OCI-LY7 (cell line): ENCODE results near the gene KCNMA1. TPM values are rescaled to one million over a fixed set of nuclear protein-coding genes. Genes with fewer than 3 reads are reported as not detected.

Source experiments
- BruUV-seq: library from RNA; stranded (reverse); fragments of 400-500 nt; replicated peaks from 2 replicates; lab custom pipeline; 2021; lab: Mats Ljungman, UMichigan
- CTCF ChIA-PET: fragments of 300-600 bp; sonication (Branson Sonifier 250); formaldehyde crosslinking; loops from one replicate; lab custom pipeline; 2022; ENCODE audit warnings: antibody characterized with exemption; ENCODE audit not compliant: unreplicated experiment; lab: Charles Lee
- POLR2A ChIA-PET: fragments of 300-600 bp; sonication (Branson Sonifier 250); formaldehyde crosslinking; loops from one replicate; lab custom pipeline; 2022; ENCODE audit warnings: antibody characterized with exemption; lab: Charles Lee
- DNase-seq: peaks from one replicate; pipeline ENCODE4 v3.0.0-alpha.2; 2015; ENCODE audit warnings: low spot score
- H2AFZ ChIP-seq: fragments of 200-600 bp; sonication (generic), shearing (Covaris generic); 2 replicates; pipeline ENCODE4 v1.6.1; 2014; ENCODE audit warnings: mild to moderate bottlenecking, antibody characterized with exemption, low read length, moderate library complexity
- H3K27ac ChIP-seq: fragments of 200-600 bp; sonication (generic); 2 replicates; pipeline ENCODE4 v1.5.1; 2014; ENCODE audit warnings: mixed run types, low read depth, mild to moderate bottlenecking, moderate library complexity, low read length, inconsistent platforms; ENCODE audit not compliant: poor library complexity, severe bottlenecking
- H3K36me3 ChIP-seq: fragments of 200-600 bp; sonication (generic); 2 replicates; pipeline ENCODE4 v1.6.1; 2014; ENCODE audit warnings: mild to moderate bottlenecking, antibody characterized with exemption, low read length, moderate library complexity, mixed read lengths; ENCODE audit not compliant: insufficient read depth
- H3K4me1 ChIP-seq: fragments of 200-600 bp; sonication (generic); 2 replicates; pipeline ENCODE4 v1.5.1; 2014; ENCODE audit warnings: mild to moderate bottlenecking, low read length; ENCODE audit not compliant: insufficient read depth, poor library complexity, severe bottlenecking
- H3K4me2 ChIP-seq: fragments of 200-600 bp; sonication (generic); 2 replicates; pipeline ENCODE4 v1.6.1; 2014; ENCODE audit warnings: mild to moderate bottlenecking, low read length
- H3K4me3 ChIP-seq: fragments of 200-600 bp; sonication (generic); 2 replicates; pipeline ENCODE4 v1.5.1; 2014; ENCODE audit warnings: mild to moderate bottlenecking, low read depth, low read length; ENCODE audit not compliant: poor library complexity, severe bottlenecking
- H3K79me2 ChIP-seq: fragments of 200-600 bp; sonication (generic); 2 replicates; pipeline ENCODE4 v1.6.1; 2016; ENCODE audit warnings: low read depth, mild to moderate bottlenecking, low read length, moderate library complexity, mixed read lengths; ENCODE audit not compliant: insufficient read depth
- H3K9me2 ChIP-seq: fragments of 200-600 bp; sonication (generic); 2 replicates; pipeline ENCODE4 v1.6.1; 2016; ENCODE audit warnings: mild to moderate bottlenecking, low read length, mixed read lengths; ENCODE audit not compliant: insufficient read depth
- H3K9me3 ChIP-seq: fragments of 200-600 bp; sonication (generic); 2 replicates; pipeline ENCODE4 v1.6.1; 2014; ENCODE audit warnings: mild to moderate bottlenecking, mixed run types, low read length, mixed read lengths
- H4K20me1 ChIP-seq: fragments of 200-600 bp; sonication (generic); 2 replicates; pipeline ENCODE4 v1.6.1; 2014; ENCODE audit warnings: mild to moderate bottlenecking, antibody characterized with exemption, low read length, moderate library complexity, mixed read lengths; ENCODE audit not compliant: insufficient read depth
- EZH2phosphoT487 ChIP-seq: fragments of 200-600 bp; sonication (generic); IDR thresholded peaks from 2 replicates; pipeline ENCODE4 v1.6.1; 2018; ENCODE audit warnings: low read depth, borderline replicate concordance, mild to moderate bottlenecking, mixed run types, antibody characterized with exemption, low read length, moderate library complexity, mixed read lengths
- intact Hi-C: fragments of 100-400 bp; cut with micrococcal nuclease; formaldehyde crosslinking; loops from one replicate; pipeline ENCODE4 v1.10.0; 2022; ENCODE audit not compliant: unreplicated experiment
- total RNA-seq, 2 experiments: library from RNA; depleted of rRNA in 1 of 2; stranded (reverse); fragments of >200 nt in 1 of 2; shearing (Covaris generic) in 1 of 2; gene quantifications; 2 replicates each; pipeline ENCODE4 v1.2.3, GENCODE V29; 2014 to 2022
- TF ChIP-seq, protein P1 (sequence below): fragments of 200-600 bp; sonication (generic); conservative IDR thresholded peaks from 2 replicates; pipeline ENCODE4 v1.5.1; 2014; ENCODE audit warnings: mild to moderate bottlenecking, antibody characterized with exemption, low read length, moderate library complexity, mixed read lengths

KCNMA1 gene
- total RNA-seq, 2 experiments from 2014 or later = not detected

DNA sequence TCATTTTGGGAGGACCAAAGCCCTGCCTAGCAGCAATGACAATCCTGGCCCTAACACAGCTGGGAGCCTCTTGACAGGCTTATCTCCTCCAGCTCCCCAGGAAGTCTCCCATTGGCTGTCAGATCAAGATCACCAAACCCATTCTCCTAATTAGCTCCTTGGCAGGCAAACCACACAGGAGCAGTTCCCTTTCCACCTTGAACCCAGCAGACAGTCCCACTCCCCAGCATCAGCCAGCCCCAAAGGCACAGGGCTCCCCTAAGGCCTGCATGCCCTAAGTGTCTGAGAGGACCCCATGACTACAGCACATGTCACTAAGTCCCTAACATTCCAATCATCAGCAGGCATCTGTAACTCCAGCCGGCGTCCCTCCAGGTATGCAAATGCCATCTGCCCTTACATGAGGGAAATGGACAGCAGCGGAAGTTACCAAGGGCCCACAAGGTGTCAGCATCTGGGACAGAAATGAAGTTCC is 348.5 kb downstream of the KCNMA1 start:
- BruUV-seq = no TSS peak
- intact Hi-C loops = no loop called here
- Histone ChIP-seq H3K27ac (no peak overlapping the region), H3K9me2 (no peaks in the 10 kb centered on the region), H3K36me3 (no peaks in the 10 kb centered on the region), H3K79me2 (no peaks in the 10 kb centered on the region), H3K4me3 (no peak overlapping the region), H3K9me3 (no peaks in the 10 kb centered on the region), H2AFZ (no peak overlapping the region), H3K4me2 (no peak overlapping the region), H4K20me1 (no peaks in the 10 kb centered on the region), H3K4me1 (no peaks in the 10 kb centered on the region)
- ChIA-PET CTCF (no interaction called here), POLR2A (no interaction called here)
- no peak for DNase-seq
- no peak for TF ChIP-seq EZH2phosphoT487
- TF ChIP-seq, protein P1, sequence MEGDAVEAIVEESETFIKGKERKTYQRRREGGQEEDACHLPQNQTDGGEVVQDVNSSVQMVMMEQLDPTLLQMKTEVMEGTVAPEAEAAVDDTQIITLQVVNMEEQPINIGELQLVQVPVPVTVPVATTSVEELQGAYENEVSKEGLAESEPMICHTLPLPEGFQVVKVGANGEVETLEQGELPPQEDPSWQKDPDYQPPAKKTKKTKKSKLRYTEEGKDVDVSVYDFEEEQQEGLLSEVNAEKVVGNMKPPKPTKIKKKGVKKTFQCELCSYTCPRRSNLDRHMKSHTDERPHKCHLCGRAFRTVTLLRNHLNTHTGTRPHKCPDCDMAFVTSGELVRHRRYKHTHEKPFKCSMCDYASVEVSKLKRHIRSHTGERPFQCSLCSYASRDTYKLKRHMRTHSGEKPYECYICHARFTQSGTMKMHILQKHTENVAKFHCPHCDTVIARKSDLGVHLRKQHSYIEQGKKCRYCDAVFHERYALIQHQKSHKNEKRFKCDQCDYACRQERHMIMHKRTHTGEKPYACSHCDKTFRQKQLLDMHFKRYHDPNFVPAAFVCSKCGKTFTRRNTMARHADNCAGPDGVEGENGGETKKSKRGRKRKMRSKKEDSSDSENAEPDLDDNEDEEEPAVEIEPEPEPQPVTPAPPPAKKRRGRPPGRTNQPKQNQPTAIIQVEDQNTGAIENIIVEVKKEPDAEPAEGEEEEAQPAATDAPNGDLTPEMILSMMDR = no peak

DNA sequence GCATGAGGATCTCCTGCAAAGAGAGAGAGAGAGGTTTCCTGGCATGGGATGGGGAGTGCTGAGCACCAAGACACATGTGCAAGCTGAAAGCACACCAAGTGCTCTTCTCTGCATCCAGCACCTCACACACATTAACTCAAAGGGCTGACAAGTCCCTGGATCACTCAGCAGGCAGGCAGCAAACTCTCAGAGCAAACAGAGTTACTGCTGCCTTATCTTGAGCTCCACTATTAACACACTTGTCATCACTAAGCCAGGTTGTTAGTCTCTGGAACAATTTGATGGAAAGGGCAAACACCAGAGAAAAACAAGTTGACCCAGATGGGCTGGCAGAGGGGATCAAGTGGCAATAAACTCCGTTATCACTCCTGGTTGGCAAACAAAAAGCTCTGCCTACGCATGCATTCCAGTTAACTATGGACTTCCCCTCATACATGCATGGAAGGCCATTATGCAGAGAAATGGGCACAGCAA is 349.9 kb downstream of the KCNMA1 start:
- intact Hi-C loops = no loop called here
- no peak for DNase-seq
- Histone ChIP-seq H3K36me3 (no peaks in the 10 kb centered on the region), H3K79me2 (no peaks in the 10 kb centered on the region), H2AFZ (no peak overlapping the region), H3K4me3 (no peak overlapping the region), H4K20me1 (no peaks in the 10 kb centered on the region), H3K4me2 (no peak overlapping the region), H3K9me2 (no peaks in the 10 kb centered on the region), H3K27ac (no peak overlapping the region), H3K4me1 (no peaks in the 10 kb centered on the region), H3K9me3 (no peaks in the 10 kb centered on the region)
- BruUV-seq = no TSS peak
- ChIA-PET POLR2A (interaction anchor here (0.6 kb wide), 1 partner anchor 10 kb away, joined by 3 read pairs; no protein-coding TSS in a partner anchor), CTCF (no interaction called here)
- TF ChIP-seq, protein P1 = no peak
- no peak for TF ChIP-seq EZH2phosphoT487
